Breast epithelium (tissue), 3 donors: Measurements from ENCODE around the gene KCNG2.

ENCODE experiments used
- CTCF ChIP-seq, 3 donors: fragments of 450-650 bp; IDR thresholded peaks; one replicate each; pipeline ENCODE4 v1.5.1; 2016 to 2017; ENCODE audit warnings: antibody characterized with exemption in 3 of 3, mild to moderate bottlenecking in 3 of 3, moderate library complexity in 3 of 3
- POLR2AphosphoS5 ChIP-seq, 3 donors: sonication (generic); formaldehyde crosslinking; IDR thresholded peaks; one replicate each; pipeline ENCODE4 v1.6.1; 2017; ENCODE audit warnings: antibody characterized with exemption in 3 of 3

GRCh38 chr18:79799619-79800370, 2.1 kb downstream of the KCNG2 start:
- TF ChIP-seq CTCF (IDR thresholded peaks at IDR 0.05) = no peak
- no peak for TF ChIP-seq POLR2AphosphoS5 (IDR thresholded peaks at IDR 0.05)
